Epithelial cell of esophagus (primary cell): Measurements from ENCODE around the gene GPR142.

Experiments used
- DNase-seq: peaks from one replicate; pipeline ENCODE4 v3.0.0; 2010; ENCODE audit warnings: low read depth
- H3K4me3 ChIP-seq: 2 replicates; pipeline ENCODE4 v1.5.1; 2011; ENCODE audit warnings: mild to moderate bottlenecking, low read length, control low read depth
- TF ChIP-seq, protein P1 (sequence below): IDR thresholded peaks from 2 replicates; pipeline ENCODE4 v1.5.1; 2011; ENCODE audit warnings: low read depth, mild to moderate bottlenecking, low read length, control low read depth, inconsistent platforms; ENCODE audit not compliant: insufficient read depth; ENCODE audit errors: missing control alignments

The GPR142 gene

DNA sequence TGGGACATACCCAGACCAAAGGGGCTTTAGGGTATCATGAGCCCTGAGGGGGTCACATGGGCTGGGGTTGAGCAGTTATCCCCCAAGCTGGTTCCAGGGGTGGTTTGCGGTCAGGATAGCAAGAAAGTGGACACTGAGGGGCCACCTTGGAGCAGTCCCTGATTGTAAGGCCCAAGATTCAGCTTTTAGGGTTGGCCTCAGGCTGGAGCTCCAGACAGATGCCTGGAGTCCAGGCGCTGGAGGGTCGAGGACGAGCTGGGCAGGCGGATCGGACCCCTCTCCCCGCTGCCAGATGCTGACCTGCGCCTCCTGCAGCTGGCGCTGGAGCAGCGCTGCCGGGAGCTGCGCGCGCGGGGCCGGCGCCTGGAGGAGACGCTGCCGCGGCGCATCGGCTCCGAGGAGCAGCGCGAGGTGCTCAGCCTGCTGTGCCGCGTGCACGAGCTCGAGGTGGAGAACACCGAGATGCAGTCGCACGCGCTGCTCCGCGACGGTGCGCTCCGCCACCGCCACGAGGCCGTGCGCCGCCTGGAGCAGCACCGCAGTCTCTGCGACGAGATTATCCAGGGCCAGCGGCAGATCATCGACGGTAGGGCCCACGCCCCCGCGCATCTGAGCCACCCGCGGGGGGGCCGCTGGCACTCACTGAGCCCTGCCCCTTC is 15.6 kb upstream of the GPR142 start:
- H3K4me3 ChIP-seq, result no peak overlapping the region
- TF ChIP-seq, protein P1, sequence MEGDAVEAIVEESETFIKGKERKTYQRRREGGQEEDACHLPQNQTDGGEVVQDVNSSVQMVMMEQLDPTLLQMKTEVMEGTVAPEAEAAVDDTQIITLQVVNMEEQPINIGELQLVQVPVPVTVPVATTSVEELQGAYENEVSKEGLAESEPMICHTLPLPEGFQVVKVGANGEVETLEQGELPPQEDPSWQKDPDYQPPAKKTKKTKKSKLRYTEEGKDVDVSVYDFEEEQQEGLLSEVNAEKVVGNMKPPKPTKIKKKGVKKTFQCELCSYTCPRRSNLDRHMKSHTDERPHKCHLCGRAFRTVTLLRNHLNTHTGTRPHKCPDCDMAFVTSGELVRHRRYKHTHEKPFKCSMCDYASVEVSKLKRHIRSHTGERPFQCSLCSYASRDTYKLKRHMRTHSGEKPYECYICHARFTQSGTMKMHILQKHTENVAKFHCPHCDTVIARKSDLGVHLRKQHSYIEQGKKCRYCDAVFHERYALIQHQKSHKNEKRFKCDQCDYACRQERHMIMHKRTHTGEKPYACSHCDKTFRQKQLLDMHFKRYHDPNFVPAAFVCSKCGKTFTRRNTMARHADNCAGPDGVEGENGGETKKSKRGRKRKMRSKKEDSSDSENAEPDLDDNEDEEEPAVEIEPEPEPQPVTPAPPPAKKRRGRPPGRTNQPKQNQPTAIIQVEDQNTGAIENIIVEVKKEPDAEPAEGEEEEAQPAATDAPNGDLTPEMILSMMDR, result no peak
- DNase-seq, result no peak

DNA sequence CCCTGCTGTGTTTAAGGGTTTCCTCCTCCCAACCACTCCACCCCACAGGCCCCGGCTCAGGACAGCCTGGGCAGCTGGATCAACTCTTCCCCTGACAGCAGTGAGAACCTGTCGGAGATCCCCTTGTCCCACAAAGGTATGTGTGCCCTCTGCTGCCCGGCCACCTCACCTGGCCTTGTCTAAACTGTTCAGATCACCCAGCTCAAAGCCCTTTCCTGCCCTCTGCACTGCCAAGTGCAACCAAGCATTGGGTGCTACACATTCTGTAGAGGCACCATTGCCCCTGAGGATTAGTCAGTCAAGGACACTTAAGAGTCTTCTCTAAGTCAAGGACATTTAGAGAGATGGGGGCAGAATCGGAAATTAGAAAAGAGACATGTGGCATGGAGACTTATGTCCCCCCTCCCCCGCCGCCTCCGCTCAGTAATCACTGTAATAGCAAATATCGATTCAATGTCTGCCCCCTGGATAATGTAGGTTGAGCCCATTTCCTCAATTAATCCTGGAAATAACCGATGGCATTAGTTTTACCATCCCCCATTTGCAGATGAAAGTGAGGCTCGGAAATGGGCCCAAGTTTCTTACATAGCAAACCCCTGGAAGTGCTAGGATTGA is 13.8 kb upstream of the GPR142 start:
- H3K4me3 ChIP-seq, result no peak overlapping the region
- TF ChIP-seq, protein P1, result no peak
- no peak for DNase-seq

GRCh38 chr17:74354123-74354522 is 13.2 kb upstream of the GPR142 start:
- DNase-seq, result peak; percentile 9
- TF ChIP-seq, protein P1, result peak; percentile 31
- H3K4me3 ChIP-seq, result no peak overlapping the region

GRCh38 chr17:74354561-74354960 is 12.7 kb upstream of the GPR142 start:
- DNase-seq, result no peak
- TF ChIP-seq, protein P1, result no peak
- H3K4me3 ChIP-seq, result no peak overlapping the region

DNA sequence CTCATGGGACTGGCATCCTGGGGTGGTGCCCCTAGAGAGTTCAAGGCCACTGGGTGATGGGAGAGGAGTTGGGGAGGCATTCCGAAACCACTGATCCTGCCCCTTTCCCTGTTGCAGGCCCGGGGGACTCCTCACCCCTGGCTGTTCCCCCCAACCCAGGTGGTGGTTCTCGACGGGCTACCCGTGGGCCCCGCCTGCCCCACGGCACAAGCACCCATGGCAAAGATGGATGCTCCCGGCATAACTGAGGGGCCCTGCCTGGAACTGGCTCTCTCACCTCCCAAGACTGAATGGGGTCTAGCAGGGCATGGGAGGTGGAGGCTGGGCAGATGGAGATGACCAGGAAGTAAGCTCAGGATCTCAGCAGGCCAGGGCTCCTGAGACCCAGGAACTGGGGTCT is 12.2 kb upstream of the GPR142 start:
- H3K4me3 ChIP-seq, result no peak overlapping the region
- no peak for DNase-seq
- TF ChIP-seq, protein P1, result no peak

GRCh38 chr17:74356646-74357465 is 10.4 kb upstream of the GPR142 start:
- no peak for DNase-seq
- H3K4me3 ChIP-seq, result no peak overlapping the region
- TF ChIP-seq, protein P1, result no peak

DNA sequence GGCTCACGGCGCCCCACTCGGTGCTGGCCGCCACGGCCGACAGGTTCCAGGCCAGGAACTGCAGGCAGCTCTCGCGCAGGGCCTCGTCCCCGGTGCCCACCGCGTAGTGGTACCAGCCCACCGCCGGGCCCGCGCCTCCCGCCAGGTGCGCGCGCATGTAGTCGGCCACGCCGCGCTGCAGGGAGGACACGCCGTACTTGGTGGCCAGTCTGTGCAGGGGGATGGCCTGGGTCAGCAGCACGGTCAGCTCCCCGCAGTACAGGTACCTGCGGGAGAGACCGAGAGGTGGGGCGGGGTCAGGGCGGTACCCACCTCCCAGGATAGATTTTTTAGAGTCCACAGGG is 9.9 kb upstream of the GPR142 start:
- H3K4me3 ChIP-seq, result no peak overlapping the region
- TF ChIP-seq, protein P1, result no peak
- no peak for DNase-seq
